Keratinocyte (primary cell): ENCODE data around the gene C11orf42. TPM values are rescaled to one million over a fixed set of nuclear protein-coding genes. Genes with fewer than 3 reads are reported as not detected.

Source experiments
- DNase-seq: peaks from one replicate; pipeline ENCODE4 v3.0.0-alpha.2; 2011; ENCODE audit warnings: low read depth, missing footprints, low spot score
- FAIRE-seq: peaks from 2 replicates; lab custom pipeline; 2011; peaks lifted over from hg19 to GRCh38; lab: Jason Lieb, UNC
- H2AFZ ChIP-seq: 2 replicates; pipeline ENCODE4 v1.6.0; 2012; ENCODE audit warnings: low read length, control low read depth, inconsistent platforms; ENCODE audit not compliant: control insufficient read depth
- H3K27ac ChIP-seq: 2 replicates; pipeline ENCODE4 v1.5.1; 2011; ENCODE audit warnings: low read length; ENCODE audit not compliant: control insufficient read depth, insufficient read depth
- H3K27me3 ChIP-seq: 3 replicates; pipeline ENCODE4 v1.6.0; 2011; ENCODE audit warnings: low read length; ENCODE audit not compliant: control insufficient read depth, insufficient read depth; ENCODE audit errors: extremely low read depth
- H3K36me3 ChIP-seq, 2 experiments: 2 replicates in 1 of 2; 3 replicates in 1 of 2; pipeline ENCODE4 v1.5.1; 2011; ENCODE audit warnings: low read length in 2 of 2, mild to moderate bottlenecking in 1 of 2; ENCODE audit not compliant: control insufficient read depth in 2 of 2, insufficient read depth in 2 of 2; ENCODE audit errors: extremely low read depth in 1 of 2
- H3K4me1 ChIP-seq: 3 replicates; pipeline ENCODE4 v1.5.1; 2011; ENCODE audit warnings: low read length; ENCODE audit not compliant: control insufficient read depth, insufficient read depth; ENCODE audit errors: extremely low read depth
- H3K4me2 ChIP-seq: 3 replicates; pipeline ENCODE4 v1.6.0; 2011; ENCODE audit warnings: low read depth, low read length; ENCODE audit not compliant: control insufficient read depth, insufficient read depth; ENCODE audit errors: extremely low read depth
- H3K4me3 ChIP-seq, 3 experiments: fragments of 200-600 bp in 1 of 3; sonication (generic) in 1 of 3; 2 replicates in 2 of 3; 3 replicates in 1 of 3; pipeline ENCODE4 v1.5.1; 2011 to 2016; ENCODE audit warnings: low read length in 3 of 3, mild to moderate bottlenecking in 3 of 3, control low read depth in 2 of 3, inconsistent platforms in 1 of 3, low read depth in 1 of 3, mixed read lengths in 1 of 3, mixed run types in 1 of 3, moderate library complexity in 1 of 3; ENCODE audit not compliant: control insufficient read depth in 2 of 3, insufficient read depth in 2 of 3; ENCODE audit errors: extremely low read depth in 1 of 3
- H3K79me2 ChIP-seq: 2 replicates; pipeline ENCODE4 v1.6.0; 2012; ENCODE audit warnings: low read length; ENCODE audit not compliant: control insufficient read depth, insufficient read depth
- H3K9ac ChIP-seq: 3 replicates; pipeline ENCODE4 v1.6.0; 2011; ENCODE audit warnings: low read length; ENCODE audit not compliant: control insufficient read depth, insufficient read depth; ENCODE audit errors: extremely low read depth
- H3K9me1 ChIP-seq: 3 replicates; pipeline ENCODE4 v1.6.0; 2011; ENCODE audit warnings: low read length; ENCODE audit not compliant: control insufficient read depth, insufficient read depth; ENCODE audit errors: extremely low read depth
- H3K9me3 ChIP-seq: 2 replicates; pipeline ENCODE4 v1.5.1; 2012; ENCODE audit warnings: low read depth, low read length; ENCODE audit not compliant: control insufficient read depth
- H4K20me1 ChIP-seq: 3 replicates; pipeline ENCODE4 v1.6.0; 2011; ENCODE audit warnings: low read length; ENCODE audit not compliant: control insufficient read depth, insufficient read depth; ENCODE audit errors: extremely low read depth
- EZH2 ChIP-seq: IDR thresholded peaks from one replicate; pipeline ENCODE4 v1.6.1; 2012; ENCODE audit warnings: inconsistent platforms, mild to moderate bottlenecking, low read length, moderate library complexity
- dilution Hi-C: fragments of 300-500 bp; cut with MboI; formaldehyde crosslinking; loops from one replicate; pipeline ENCODE4 v1.7.0; 2020; ENCODE audit warnings: low sequenced_read_pairs; ENCODE audit not compliant: extremely low pct_ligation_motif_present
- polyA plus RNA-seq, 5 experiments: library from polyadenylated mRNA; depleted of rRNA in 3 of 5; stranded (reverse) in 3 of 5; stranded (forward) in 1 of 5; unstranded in 1 of 5; fragments of >200 nt; gene quantifications; 1 replicate in 1 of 5; 2 replicates in 3 of 5; 3 replicates in 1 of 5; pipeline versions ENCODE4 v1.2.1 to v1.2.3, GENCODE V29; 2011 to 2012; ENCODE audit warnings: missing spikeins in 2 of 5, low read depth in 1 of 5, low replicate concordance in 1 of 5
- TF ChIP-seq, protein P1 (sequence below), 3 experiments: IDR thresholded peaks in 1 of 3; conservative IDR thresholded peaks in 1 of 3; optimal IDR thresholded peaks in 1 of 3; 2 replicates in 2 of 3; 3 replicates in 1 of 3; pipeline versions ENCODE3 to v1.5.1; 2011; ENCODE audit warnings: low read length in 3 of 3, mild to moderate bottlenecking in 3 of 3, moderate library complexity in 2 of 3, control low read depth in 1 of 3, inconsistent platforms in 1 of 3; ENCODE audit not compliant: insufficient read depth in 2 of 3; ENCODE audit errors: extremely low read depth in 1 of 3

C11orf42 gene
- polyA plus RNA-seq, 1 donor (not counting 4 experiments of a cell fraction or from before 2014, with no cell fraction given) = not detected

GRCh38 chr11:6206456-6207180 lies 1.3 kb downstream of the C11orf42 start:
- H3K9me3 ChIP-seq = no peaks in the 10 kb centered on the region
- DNase-seq (no peak), FAIRE-seq (no peak)
- no peak overlapping the region for H3K27ac ChIP-seq
- no peak overlapping the region for H3K9ac ChIP-seq
- H3K4me3 ChIP-seq = no peak overlapping the region
- H3K4me2 ChIP-seq = no peak overlapping the region
- no peaks in the 10 kb centered on the region for H4K20me1 ChIP-seq
- H3K4me1 ChIP-seq = no peaks in the 10 kb centered on the region
- TF ChIP-seq, protein P1, sequence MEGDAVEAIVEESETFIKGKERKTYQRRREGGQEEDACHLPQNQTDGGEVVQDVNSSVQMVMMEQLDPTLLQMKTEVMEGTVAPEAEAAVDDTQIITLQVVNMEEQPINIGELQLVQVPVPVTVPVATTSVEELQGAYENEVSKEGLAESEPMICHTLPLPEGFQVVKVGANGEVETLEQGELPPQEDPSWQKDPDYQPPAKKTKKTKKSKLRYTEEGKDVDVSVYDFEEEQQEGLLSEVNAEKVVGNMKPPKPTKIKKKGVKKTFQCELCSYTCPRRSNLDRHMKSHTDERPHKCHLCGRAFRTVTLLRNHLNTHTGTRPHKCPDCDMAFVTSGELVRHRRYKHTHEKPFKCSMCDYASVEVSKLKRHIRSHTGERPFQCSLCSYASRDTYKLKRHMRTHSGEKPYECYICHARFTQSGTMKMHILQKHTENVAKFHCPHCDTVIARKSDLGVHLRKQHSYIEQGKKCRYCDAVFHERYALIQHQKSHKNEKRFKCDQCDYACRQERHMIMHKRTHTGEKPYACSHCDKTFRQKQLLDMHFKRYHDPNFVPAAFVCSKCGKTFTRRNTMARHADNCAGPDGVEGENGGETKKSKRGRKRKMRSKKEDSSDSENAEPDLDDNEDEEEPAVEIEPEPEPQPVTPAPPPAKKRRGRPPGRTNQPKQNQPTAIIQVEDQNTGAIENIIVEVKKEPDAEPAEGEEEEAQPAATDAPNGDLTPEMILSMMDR (optimal IDR thresholded peaks at IDR 0.05 in 1 of 3, IDR thresholded peaks at IDR 0.05 in 1 of 3, conservative IDR thresholded peaks at IDR 0.05 in 1 of 3; ENCODE audit: extremely low read depth in 1 of 3, insufficient read depth in 2 of 3, low read length in 3 of 3) = no peak
- TF ChIP-seq EZH2 = no peak
- no peaks in the 10 kb centered on the region for H3K9me1 ChIP-seq
- no peaks in the 10 kb centered on the region for H3K27me3 ChIP-seq
- H2AFZ ChIP-seq = no peak overlapping the region
- peaks cover 8% of the 10 kb centered on the region in 2 experiments for H3K36me3 ChIP-seq
- dilution Hi-C loops = no loop called here
- H3K79me2 ChIP-seq = no peaks in the 10 kb centered on the region

- TF ChIP-seq, protein P1 (optimal IDR thresholded peaks at IDR 0.05 in 1 of 3, IDR thresholded peaks at IDR 0.05 in 1 of 3, conservative IDR thresholded peaks at IDR 0.05 in 1 of 3; ENCODE audit: extremely low read depth in 1 of 3, insufficient read depth in 2 of 3, low read length in 3 of 3) = no peak
- TF ChIP-seq EZH2 = no peak
- no peaks in the 10 kb centered on the region for H4K20me1 ChIP-seq
- no peak for DNase-seq
- no peaks in the 10 kb centered on the region for H3K27me3 ChIP-seq
- no peaks in the 10 kb centered on the region for H3K9me3 ChIP-seq
- H3K36me3 ChIP-seq = peaks cover 14 to 18% of the 10 kb centered on the region in 2 experiments
- H3K9ac ChIP-seq = no peak overlapping the region
- no peak for FAIRE-seq
- no peak overlapping the region for H3K4me2 ChIP-seq
- H3K27ac ChIP-seq = no peak overlapping the region
- no peak overlapping the region for H2AFZ ChIP-seq
- dilution Hi-C loops = no loop called here
- no peaks in the 10 kb centered on the region for H3K4me1 ChIP-seq
- H3K9me1 ChIP-seq = no peaks in the 10 kb centered on the region
- no peak overlapping the region for H3K4me3 ChIP-seq
- no peaks in the 10 kb centered on the region for H3K79me2 ChIP-seq
Observed at GRCh38 chr11:6209801-6210200, 4.4 kb downstream of the C11orf42 start.
